Upper lobe of left lung (tissue), 6 donors: Measurements from ENCODE around the gene ANKIB1. TPM values are rescaled to one million over a fixed set of nuclear protein-coding genes. Genes with fewer than 3 reads are reported as not detected.

ENCODE experiments used
- ATAC-seq, 2 donors: fragments of 200-7000 bp; cut with Tn5 transposase; one replicate each; pipeline ENCODE4 v1.9.1; 2022; ENCODE audit warnings: mild to moderate bottlenecking in 2 of 2, moderate library complexity in 2 of 2; ENCODE audit not compliant: low FRiP score in 2 of 2
- DNase-seq, 2 donors: peaks; one replicate each; pipeline ENCODE4 v3.0.0-alpha.2; 2019 to 2020
- H3K27ac ChIP-seq, 4 donors: fragments of 200-600 bp; sonication (generic); one replicate each; pipeline ENCODE4 v1.5.1; 2016 to 2019
- H3K27me3 ChIP-seq, 4 donors: fragments of 200-600 bp; sonication (generic); one replicate each; pipeline ENCODE4 v1.5.1; 2017 to 2019
- H3K36me3 ChIP-seq, 4 donors: fragments of 200-600 bp; sonication (generic); one replicate each; pipeline ENCODE4 v1.5.1; 2016 to 2019
- H3K4me1 ChIP-seq, 4 donors: fragments of 200-600 bp; sonication (generic); one replicate each; pipeline ENCODE4 v1.5.1; 2018 to 2019
- H3K4me3 ChIP-seq, 4 donors: fragments of 200-600 bp; sonication (generic); one replicate each; pipeline ENCODE4 v1.5.1; 2017 to 2019; ENCODE audit warnings: mild to moderate bottlenecking in 2 of 4, moderate library complexity in 1 of 4
- H3K9me3 ChIP-seq, 4 donors: fragments of 200-600 bp; sonication (generic); one replicate each; pipeline ENCODE4 v1.5.1; 2018 to 2019
- EP300 ChIP-seq, 4 donors: sonication (generic); formaldehyde crosslinking; IDR thresholded peaks; one replicate each; pipeline ENCODE4 v1.5.1; 2017; ENCODE audit warnings: antibody characterized with exemption in 4 of 4, control low read depth in 2 of 4
- POLR2A ChIP-seq, 4 donors: fragments of 450-650 bp; IDR thresholded peaks; one replicate each; pipeline ENCODE4 v1.5.1; 2016 to 2017; ENCODE audit warnings: antibody characterized with exemption in 4 of 4, mild to moderate bottlenecking in 2 of 4
- POLR2AphosphoS5 ChIP-seq, 2 donors: sonication (generic); formaldehyde crosslinking; IDR thresholded peaks; one replicate each; pipeline ENCODE4 v1.5.1; 2017; ENCODE audit warnings: antibody characterized with exemption in 2 of 2
- WGBS, 2 donors: methylation state at CpG; one replicate each; pipeline ENCODE4 v1.1.5; 2017 to 2018; 5-methylcytosine and 5-hydroxymethylcytosine counted together
- total RNA-seq, 6 donors: library from RNA; depleted of rRNA in 4 of 6; stranded (reverse); fragments of >200 nt in 4 of 6; gene quantifications; one replicate each; pipeline versions ENCODE4 v1.1.0 to v1.2.1, GENCODE V29; 2016 to 2021
- TF ChIP-seq, protein P1 (sequence below), 6 experiments: fragments of 450-650 bp in 4 of 6; fragments of 200-600 bp in 2 of 6; sonication (generic) in 2 of 6; IDR thresholded peaks; one replicate each; pipeline ENCODE4 v1.5.1; 2016 to 2019; ENCODE audit warnings: antibody characterized with exemption in 6 of 6
- donor health status: DM: no; HTN: no; CAD: no; lungs with moderate emphysema.
- donor health status: DM: no; HTN: yes; CAD: no; lungs with severe emphysema.

The ANKIB1 gene
- total RNA-seq, 6 donors from 2014 or later = 22.8 to 47.1 (median 40.9) TPM

DNA sequence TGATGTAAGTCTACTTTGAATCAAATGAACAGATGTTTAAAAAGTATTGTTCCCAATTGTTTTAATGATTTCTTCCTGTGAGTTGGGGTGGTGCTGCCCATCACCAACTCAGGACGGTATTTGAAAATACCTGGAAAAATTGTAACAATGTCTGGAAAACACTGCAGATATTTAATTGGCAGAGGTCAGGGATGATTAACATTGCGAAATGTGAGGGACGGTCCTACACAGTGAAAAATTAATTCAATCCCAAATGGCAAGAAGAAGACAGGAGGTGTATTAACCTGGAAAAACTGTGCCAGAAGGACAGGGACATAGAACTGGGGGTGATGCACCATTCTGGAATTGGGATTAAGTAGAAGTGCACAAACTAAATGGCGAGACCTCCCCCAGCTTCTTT, 29.6 kb downstream of the ANKIB1 start:
- Histone ChIP-seq H3K27ac (no peak overlapping the region), H3K9me3 (peaks cover 0 to 2% (median 0%) of the 10 kb centered on the region in 4 donors), H3K4me3 (no peak overlapping the region), H3K4me1 (no peaks in the 10 kb centered on the region), H3K36me3 (no peaks in the 10 kb centered on the region), H3K27me3 (no peaks in the 10 kb centered on the region)
- TF ChIP-seq POLR2A (IDR thresholded peaks at IDR 0.05) (no peak), POLR2AphosphoS5 (IDR thresholded peaks at IDR 0.05) (no peak), EP300 (IDR thresholded peaks at IDR 0.05) (no peak)
- TF ChIP-seq, protein P1, sequence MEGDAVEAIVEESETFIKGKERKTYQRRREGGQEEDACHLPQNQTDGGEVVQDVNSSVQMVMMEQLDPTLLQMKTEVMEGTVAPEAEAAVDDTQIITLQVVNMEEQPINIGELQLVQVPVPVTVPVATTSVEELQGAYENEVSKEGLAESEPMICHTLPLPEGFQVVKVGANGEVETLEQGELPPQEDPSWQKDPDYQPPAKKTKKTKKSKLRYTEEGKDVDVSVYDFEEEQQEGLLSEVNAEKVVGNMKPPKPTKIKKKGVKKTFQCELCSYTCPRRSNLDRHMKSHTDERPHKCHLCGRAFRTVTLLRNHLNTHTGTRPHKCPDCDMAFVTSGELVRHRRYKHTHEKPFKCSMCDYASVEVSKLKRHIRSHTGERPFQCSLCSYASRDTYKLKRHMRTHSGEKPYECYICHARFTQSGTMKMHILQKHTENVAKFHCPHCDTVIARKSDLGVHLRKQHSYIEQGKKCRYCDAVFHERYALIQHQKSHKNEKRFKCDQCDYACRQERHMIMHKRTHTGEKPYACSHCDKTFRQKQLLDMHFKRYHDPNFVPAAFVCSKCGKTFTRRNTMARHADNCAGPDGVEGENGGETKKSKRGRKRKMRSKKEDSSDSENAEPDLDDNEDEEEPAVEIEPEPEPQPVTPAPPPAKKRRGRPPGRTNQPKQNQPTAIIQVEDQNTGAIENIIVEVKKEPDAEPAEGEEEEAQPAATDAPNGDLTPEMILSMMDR (IDR thresholded peaks at IDR 0.05) = no peak
- ATAC-seq = no peak
- DNase-seq = no peak
- WGBS, 2 donors = 89 to 91% methylated on average over 4 of the region's 4 CpGs

DNA sequence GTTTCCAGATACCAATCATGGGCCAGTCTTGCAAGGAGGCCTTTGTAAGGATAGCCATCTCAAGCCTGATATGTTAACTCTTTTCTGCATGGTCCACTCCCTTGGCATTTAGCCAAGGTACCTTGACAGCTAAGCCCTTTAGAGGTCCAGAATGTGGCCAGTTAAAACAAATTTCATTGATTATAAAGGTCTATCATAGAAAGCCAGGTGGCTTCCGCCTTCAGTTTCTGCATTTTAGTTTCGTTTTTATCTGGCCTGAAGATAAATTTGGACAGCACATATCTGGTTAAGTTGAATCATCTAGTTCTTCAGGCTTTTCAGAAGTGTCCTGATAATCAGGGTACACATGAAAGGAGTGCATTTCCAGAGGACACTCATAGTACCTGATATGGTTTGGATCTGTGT, 30.7 kb downstream of the ANKIB1 start:
- H3K27ac ChIP-seq = no peak overlapping the region
- no peak for DNase-seq
- WGBS, 2 donors = 84 to 96% methylated on average over 2 of the region's 2 CpGs
- no peaks in the 10 kb centered on the region for H3K36me3 ChIP-seq
- TF ChIP-seq, protein P1 (IDR thresholded peaks at IDR 0.05) = no peak
- TF ChIP-seq EP300 (IDR thresholded peaks at IDR 0.05) = no peak
- no peak for TF ChIP-seq POLR2AphosphoS5 (IDR thresholded peaks at IDR 0.05)
- no peak for TF ChIP-seq POLR2A (IDR thresholded peaks at IDR 0.05)
- no peak for ATAC-seq
- no peaks in the 10 kb centered on the region for H3K27me3 ChIP-seq
- H3K4me3 ChIP-seq = no peak overlapping the region
- H3K4me1 ChIP-seq = no peaks in the 10 kb centered on the region
- H3K9me3 ChIP-seq = peaks cover 0 to 4% (median 0%) of the 10 kb centered on the region in 4 donors

DNA sequence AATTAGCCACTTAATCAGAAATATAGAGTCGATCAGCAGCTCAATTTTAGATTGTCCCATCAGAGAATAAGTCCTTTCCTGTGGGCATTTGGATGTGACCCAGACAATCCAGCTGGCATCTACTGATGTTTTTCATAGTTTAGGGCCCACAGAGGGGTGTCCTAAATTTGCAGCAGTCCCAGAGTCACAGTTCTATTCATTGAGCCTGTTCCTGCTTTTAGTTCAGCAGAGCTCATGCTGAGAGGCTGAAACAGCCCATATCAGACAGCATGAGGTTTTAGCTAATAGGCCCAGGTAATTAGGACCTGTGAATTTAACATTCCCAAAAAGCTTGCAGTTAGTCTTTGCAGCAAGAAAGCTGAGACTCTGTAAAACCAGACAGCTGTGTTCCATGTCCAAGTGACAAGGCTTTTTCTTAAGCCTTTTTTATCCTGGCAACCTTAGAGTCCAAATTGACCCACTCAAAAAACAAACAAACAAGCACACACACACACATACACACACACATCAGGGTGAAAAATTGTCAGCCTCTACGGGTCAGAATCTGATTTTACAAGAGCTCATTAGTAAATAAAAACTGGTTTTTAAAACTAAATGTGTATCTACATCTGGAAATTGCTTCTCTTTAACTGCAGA, 33.7 kb downstream of the ANKIB1 start:
- Histone ChIP-seq H3K36me3 (no peaks in the 10 kb centered on the region), H3K4me1 (peaks cover 0 to 5% (median 2%) of the 10 kb centered on the region in 4 donors), H3K27ac (no peak overlapping the region), H3K4me3 (no peak overlapping the region), H3K27me3 (no peaks in the 10 kb centered on the region), H3K9me3 (peaks cover 0 to 4% (median 0%) of the 10 kb centered on the region in 4 donors)
- TF ChIP-seq POLR2A (IDR thresholded peaks at IDR 0.05) (no peak), EP300 (IDR thresholded peaks at IDR 0.05) (no peak), POLR2AphosphoS5 (IDR thresholded peaks at IDR 0.05) (no peak)
- TF ChIP-seq, protein P1 (IDR thresholded peaks at IDR 0.05) = no peak
- ATAC-seq (no peak), DNase-seq (no peak)
- WGBS, 2 donors = 61 to 66% methylated on average over 2 of the region's 2 CpGs

DNA sequence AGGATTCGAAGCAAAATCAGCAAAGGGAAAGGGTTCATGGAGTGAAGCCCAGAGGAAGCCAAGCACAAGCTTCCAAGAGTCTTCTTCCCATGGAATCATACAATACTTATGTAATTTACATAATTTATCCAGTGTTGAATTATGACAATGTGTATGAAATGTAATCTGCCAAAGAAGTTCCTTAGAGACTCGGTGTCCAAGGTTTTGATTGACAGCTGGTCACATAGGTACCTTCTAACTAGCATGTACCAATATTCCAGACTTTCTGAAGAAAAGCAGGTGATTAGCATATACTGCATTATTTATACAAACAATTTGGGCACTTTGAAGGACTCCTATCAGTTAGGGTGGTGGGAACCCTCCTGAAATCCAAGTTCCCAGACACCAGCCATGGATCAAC, 35.3 kb downstream of the ANKIB1 start:
- ATAC-seq (no peak), DNase-seq (no peak)
- no peak overlapping the region for H3K27ac ChIP-seq
- 91 to 92% methylated on average over 2 of the region's 2 CpGs for WGBS, 2 donors
- H3K36me3 ChIP-seq = no peaks in the 10 kb centered on the region
- no peak overlapping the region for H3K4me3 ChIP-seq
- no peaks in the 10 kb centered on the region for H3K27me3 ChIP-seq
- H3K4me1 ChIP-seq = peaks cover 0 to 5% (median 2%) of the 10 kb centered on the region in 4 donors
- peaks cover 0 to 4% (median 0%) of the 10 kb centered on the region in 4 donors for H3K9me3 ChIP-seq
- TF ChIP-seq POLR2AphosphoS5 (IDR thresholded peaks at IDR 0.05) = no peak
- TF ChIP-seq POLR2A (IDR thresholded peaks at IDR 0.05) = no peak
- TF ChIP-seq, protein P1 (IDR thresholded peaks at IDR 0.05) = no peak
- TF ChIP-seq EP300 (IDR thresholded peaks at IDR 0.05) = no peak
